Spleen (tissue), 7 donors: ENCODE measurements around the gene RAB19.

ENCODE experiments used
- CTCF ChIP-seq, 11 experiments: fragments of 200-600 bp in 7 of 11; fragments of 450-650 bp in 4 of 11; sonication (generic) in 4 of 11; IDR thresholded peaks in 8 of 11; conservative IDR thresholded peaks in 3 of 11; 1 replicate in 7 of 11; 2 replicates in 4 of 11; pipeline versions ENCODE4 v1.4.0 to v1.8.0; 2016 to 2021; ENCODE audit warnings: antibody characterized with exemption in 11 of 11, inconsistent platforms in 4 of 11, mild to moderate bottlenecking in 1 of 11
- POLR2A ChIP-seq, 3 donors: fragments of 450-650 bp; IDR thresholded peaks; one replicate each; pipeline ENCODE4 v1.5.1; 2017; ENCODE audit warnings: antibody characterized with exemption in 3 of 3, mild to moderate bottlenecking in 1 of 3
- POLR2AphosphoS5 ChIP-seq, 3 donors: sonication (generic); formaldehyde crosslinking; IDR thresholded peaks; one replicate each; pipeline ENCODE4 v1.5.1; 2017; ENCODE audit warnings: antibody characterized with exemption in 3 of 3
- donor health status: DM: no; HTN: no; CAD: no; lungs with moderate emphysema.
- donor health status: DM: no; HTN: no; CAD: no.
- donor health status: DM: no; HTN: no; CAD: no.

DNA sequence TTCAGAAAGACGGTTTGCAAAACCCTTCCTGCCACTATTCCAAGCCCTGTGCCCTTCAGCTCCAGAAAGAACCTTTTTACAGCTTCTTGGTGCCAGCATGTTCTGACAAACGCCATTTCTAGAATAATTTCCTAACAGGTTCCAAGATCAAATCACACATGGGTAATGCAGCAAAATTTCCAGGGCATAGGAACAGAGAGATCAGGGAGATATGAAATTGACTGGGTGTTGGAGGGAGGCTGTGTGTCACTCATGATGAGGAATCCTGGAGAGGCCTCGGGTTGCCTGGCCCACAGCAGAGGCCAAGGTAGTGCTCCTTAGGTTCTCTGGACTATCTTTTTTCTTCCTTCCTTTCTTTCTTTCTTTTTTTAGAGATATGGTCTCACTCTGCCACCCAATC is 29.5 kb downstream of the RAB19 start:
- TF ChIP-seq CTCF (IDR thresholded peaks at IDR 0.05 in 8 of 11, conservative IDR thresholded peaks at IDR 0.05 in 3 of 11) (no peak), POLR2A (IDR thresholded peaks at IDR 0.05) (no peak), POLR2AphosphoS5 (IDR thresholded peaks at IDR 0.05) (no peak)
